Measurements from ENCODE around the gene ALOX15B. TPM values are rescaled to one million over a fixed set of nuclear protein-coding genes. Genes with fewer than 3 reads are reported as not detected.

The ALOX15B gene
- total and polyA plus RNA-seq, 9 of the 15 experiments (the other 6 are each of a cell fraction or from before 2014, with no cell fraction given) = 0.04 TPM; not detected in 8

GRCh38 chr17:8075081-8075480 is 36.2 kb downstream of the ALOX15B start (continued):
- no peak for TF ChIP-seq RNF219 (CRISPR knock-in tag; IDR thresholded peaks at IDR 0.05)

GRCh38 chr17:8075574-8076342 is 36.9 kb downstream of the ALOX15B start:
- no TSS peak for BruUV-seq (replicated peaks)
- in situ Hi-C loops (cut with MboI) (loop anchor here (5.0 kb wide), 1 partner anchor 37 kb away; no protein-coding TSS in a partner anchor), intact Hi-C loops (cut with micrococcal nuclease) (no loop called here)
- Histone ChIP-seq H3K9me1 (ENCODE audit: control insufficient read depth, insufficient read depth, low read length) (no peaks in the 10 kb centered on the region), H3K27ac (ENCODE audit: extremely low read depth, low read depth, low read length) (no peak overlapping the region), H3K27me3 (ENCODE audit: control insufficient read depth in 2 of 2, insufficient read depth in 2 of 2, low read length in 2 of 2) (peaks cover 0 to 25% of the 10 kb centered on the region in 2 experiments; a peak in 3 of 5 replicates), H3K9ac (ENCODE audit: insufficient read depth in 1 of 2, low read depth in 2 of 2, low read length in 2 of 2) (no peak overlapping the region), H3K4me2 (ENCODE audit: insufficient read depth, low read length) (no peak overlapping the region), H4K20me1 (replicated peaks; ENCODE audit: control insufficient read depth, insufficient read depth, low read length) (no peaks in the 10 kb centered on the region), H3K9me3 (replicated peaks; ENCODE audit: control insufficient read depth, insufficient read depth, low read depth, low read length) (no peaks in the 10 kb centered on the region), H3K4me1 (replicated peaks in 1 of 2; ENCODE audit: control insufficient read depth in 2 of 2, insufficient read depth in 2 of 2, low read length in 2 of 2) (peaks cover 7 to 35% of the 10 kb centered on the region in 2 experiments; a peak in 3 of 5 replicates), H2AFZ (ENCODE audit: low read depth, low read length) (no peak overlapping the region), H3K36me3 (ENCODE audit: control insufficient read depth, insufficient read depth, low read length) (no peaks in the 10 kb centered on the region), H3K4me3 (no peak overlapping the region), H3K79me2 (ENCODE audit: control insufficient read depth, insufficient read depth, low read length) (no peaks in the 10 kb centered on the region)
- TF ChIP-seq MCM3 (IDR thresholded peaks at IDR 0.05) = no peak
- TF ChIP-seq PHB (CRISPR knock-in tag; IDR thresholded peaks at IDR 0.05) = no peak
- no peak for TF ChIP-seq FOSL1 (tag; conservative IDR thresholded peaks at IDR 0.05)
- no peak for TF ChIP-seq CC2D1A (IDR thresholded peaks at IDR 0.05)
- TF ChIP-seq YBX1 (IDR thresholded peaks at IDR 0.05) = no peak
- no peak for TF ChIP-seq GTF2F1 (IDR thresholded peaks at IDR 0.05; ENCODE audit: low read depth, low read length)
- TF ChIP-seq NR4A1 (CRISPR knock-in tag; IDR thresholded peaks at IDR 0.05) = no peak
- no peak for TF ChIP-seq NR4A1 (tag; IDR thresholded peaks at IDR 0.05)
- TF ChIP-seq ZNF146 (CRISPR knock-in tag; IDR thresholded peaks at IDR 0.05; ENCODE audit: unreplicated experiment) = no peak
- no peak for TF ChIP-seq HNRNPL (IDR thresholded peaks at IDR 0.05; ENCODE audit: low read depth, low read length)
- no peak for TF ChIP-seq KLF13 (tag; IDR thresholded peaks at IDR 0.05; ENCODE audit: borderline replicate concordance, low read depth)
- no peak for TF ChIP-seq PHTF2 (CRISPR knock-in tag; IDR thresholded peaks at IDR 0.05)
- no peak for TF ChIP-seq ZNF75A (CRISPR knock-in tag; IDR thresholded peaks at IDR 0.05)
- WGBS (ENCODE audit: insufficient coverage, low coverage, missing lambda C conversion rate) = 19% methylated on average over 14 of the region's 14 CpGs
- ATAC-seq (no peak), DNase-seq (ENCODE audit: extremely low read depth in 1 of 4, low spot score in 3 of 4) (no peak), FAIRE-seq (no peak)
- ChIA-PET POLR2A (interaction anchor here (0.9 kb wide), 1 partner anchor 14 kb away, joined by 3 read pairs; no protein-coding TSS in a partner anchor), CTCF (ENCODE audit: low intra/inter-chr PET ratio) (no interaction called here)
